H1 (cell line): Measurements from ENCODE around the gene LCN2. TPM values are rescaled to one million over a fixed set of nuclear protein-coding genes. Genes with fewer than 3 reads are reported as not detected.

Source experiments
- CTCF ChIA-PET: fragments of 300-600 bp; sonication (Branson Sonifier 250); formaldehyde crosslinking; loops from one replicate; lab custom pipeline; 2021; ENCODE audit not compliant: partially characterized antibody; lab: Charles Lee
- POLR2A ChIA-PET: fragments of 300-600 bp; sonication (Branson Sonifier 250); formaldehyde crosslinking; loops from one replicate; lab custom pipeline; 2021; ENCODE audit warnings: inconsistent platforms; ENCODE audit not compliant: partially characterized antibody; lab: Charles Lee
- DNase-seq, 2 experiments: peaks; one replicate each; pipeline versions ENCODE4 v3.0.0 to v3.0.0-alpha.2; 2010 to 2022; ENCODE audit warnings: low spot score in 2 of 2, low read depth in 1 of 2, mixed read lengths in 1 of 2
- FAIRE-seq: peaks from 2 replicates; lab custom pipeline; 2011; peaks lifted over from hg19 to GRCh38; lab: Jason Lieb, UNC
- H2AFZ ChIP-seq: 2 replicates; pipeline ENCODE4 v1.8.1; 2012; ENCODE audit warnings: low read length, inconsistent platforms
- H2AK5ac ChIP-seq: 2 replicates; pipeline ENCODE4 v1.6.1; 2013; ENCODE audit warnings: low read depth, low read length
- H2BK120ac ChIP-seq: replicated peaks from 2 replicates; pipeline ENCODE3; 2013; ENCODE audit warnings: low read depth, low read length, inconsistent platforms
- H2BK12ac ChIP-seq: 2 replicates; pipeline ENCODE4 v1.6.1; 2013; ENCODE audit warnings: low read depth, low read length
- H2BK15ac ChIP-seq: 2 replicates; pipeline ENCODE4 v1.6.1; 2013; ENCODE audit warnings: low read length
- H2BK20ac ChIP-seq: 2 replicates; pipeline ENCODE4 v1.6.1; 2013; ENCODE audit warnings: low read length
- H2BK5ac ChIP-seq: 2 replicates; pipeline ENCODE4 v1.6.1; 2013; ENCODE audit warnings: low read depth, low read length
- H3K14ac ChIP-seq: 2 replicates; pipeline ENCODE4 v1.6.1; 2013; ENCODE audit warnings: inconsistent platforms; ENCODE audit not compliant: insufficient read length
- H3K18ac ChIP-seq: 2 replicates; pipeline ENCODE4 v1.6.1; 2013; ENCODE audit warnings: low read length; ENCODE audit errors: extremely low read depth
- H3K23ac ChIP-seq: 2 replicates; pipeline ENCODE4 v1.6.1; 2013; ENCODE audit warnings: inconsistent platforms; ENCODE audit not compliant: insufficient read length
- H3K23me2 ChIP-seq: 2 replicates; pipeline ENCODE4 v1.6.1; 2013; ENCODE audit warnings: low read depth, low read length
- H3K27ac ChIP-seq: 2 replicates; pipeline ENCODE4 v1.6.1; 2011; ENCODE audit warnings: low read depth, low read length, inconsistent platforms
- H3K27me3 ChIP-seq, 4 experiments: replicated peaks in 1 of 4; 1 replicate in 1 of 4; 2 replicates in 3 of 4; pipeline versions ENCODE4 v1.6.1 to v1.8.1; 2011 to 2013; ENCODE audit warnings: low read length in 3 of 4, mild to moderate bottlenecking in 3 of 4, inconsistent platforms in 2 of 4, mixed read lengths in 2 of 4, moderate library complexity in 1 of 4; ENCODE audit not compliant: control insufficient read depth in 3 of 4, insufficient read depth in 3 of 4; ENCODE audit errors: extremely low read depth in 1 of 4
- H3K36me3 ChIP-seq, 4 experiments: 2 replicates each; pipeline versions ENCODE4 v1.6.1 to v1.8.1; 2011 to 2013; ENCODE audit warnings: mild to moderate bottlenecking in 4 of 4, low read length in 3 of 4, moderate library complexity in 2 of 4, control low read depth in 1 of 4, inconsistent platforms in 1 of 4; ENCODE audit not compliant: insufficient read depth in 4 of 4, control insufficient read depth in 2 of 4
- H3K4ac ChIP-seq: replicated peaks from 2 replicates; pipeline ENCODE3; 2013; ENCODE audit warnings: low read length, low read depth, mixed read lengths, inconsistent platforms; ENCODE audit not compliant: insufficient read length
- H3K4me1 ChIP-seq, 4 experiments: replicated peaks in 1 of 4; 1 replicate in 1 of 4; 2 replicates in 3 of 4; pipeline versions ENCODE4 v1.6.1 to v1.8.1; 2011 to 2013; ENCODE audit warnings: low read length in 3 of 4, inconsistent platforms in 2 of 4, mixed read lengths in 1 of 4; ENCODE audit not compliant: insufficient read depth in 4 of 4, control insufficient read depth in 3 of 4
- H3K4me2 ChIP-seq, 2 experiments: 2 replicates each; pipeline versions ENCODE4 v1.6.1 to v1.8.1; 2011 to 2013; ENCODE audit warnings: low read depth in 2 of 2, low read length in 2 of 2, control low read depth in 1 of 2, inconsistent platforms in 1 of 2, mild to moderate bottlenecking in 1 of 2; ENCODE audit not compliant: insufficient read depth in 1 of 2
- H3K4me3 ChIP-seq, 4 experiments: fragments of 200-600, 300-600 bp in 1 of 4; sonication (generic), shearing (Covaris generic), sonication (Bioruptor Twin) in 1 of 4; 2 replicates each; pipeline versions ENCODE4 v1.5.1 to v1.8.1; 2011 to 2016; ENCODE audit warnings: low read length in 4 of 4, low read depth in 3 of 4, control low read depth in 2 of 4, inconsistent platforms in 2 of 4, mild to moderate bottlenecking in 2 of 4, mixed read lengths in 1 of 4, moderate library complexity in 1 of 4; ENCODE audit not compliant: insufficient read depth in 2 of 4; ENCODE audit errors: extremely low read depth in 1 of 4
- H3K56ac ChIP-seq: replicated peaks from 2 replicates; pipeline ENCODE3; 2013; ENCODE audit warnings: low read depth, mild to moderate bottlenecking, mixed read lengths, low read length, inconsistent platforms; ENCODE audit not compliant: insufficient read length
- H3K79me1 ChIP-seq: 2 replicates; pipeline ENCODE4 v1.6.1; 2013; ENCODE audit warnings: low read depth, low read length, control low read depth
- H3K79me2 ChIP-seq, 2 experiments: 2 replicates each; pipeline versions ENCODE4 v1.6.1 to v1.8.1; 2012 to 2013; ENCODE audit warnings: low read length in 2 of 2, mild to moderate bottlenecking in 2 of 2, inconsistent platforms in 1 of 2; ENCODE audit not compliant: insufficient read depth in 2 of 2, control insufficient read depth in 1 of 2
- H3K9ac ChIP-seq, 4 experiments: replicated peaks in 1 of 4; 1 replicate in 1 of 4; 2 replicates in 3 of 4; pipeline versions ENCODE4 v1.6.1 to v1.8.1; 2011 to 2013; ENCODE audit warnings: low read depth in 3 of 4, low read length in 3 of 4, control low read depth in 2 of 4, mild to moderate bottlenecking in 2 of 4, moderate library complexity in 2 of 4, inconsistent platforms in 1 of 4; ENCODE audit errors: extremely low read depth in 1 of 4
- H3K9me3 ChIP-seq, 2 experiments: 2 replicates each; pipeline versions ENCODE4 v1.6.1 to v1.8.1; 2012 to 2013; ENCODE audit warnings: mild to moderate bottlenecking in 2 of 2, moderate library complexity in 2 of 2, control low read depth in 1 of 2, inconsistent platforms in 1 of 2, low read depth in 1 of 2, low read length in 1 of 2, mixed read lengths in 1 of 2; ENCODE audit not compliant: insufficient read depth in 2 of 2
- H4K20me1 ChIP-seq, 2 experiments: replicated peaks in 1 of 2; 2 replicates each; pipeline versions ENCODE3 to v1.8.1; 2011 to 2013; ENCODE audit warnings: inconsistent platforms in 2 of 2, low read length in 2 of 2, mild to moderate bottlenecking in 1 of 2; ENCODE audit not compliant: insufficient read depth in 2 of 2, control insufficient read depth in 1 of 2
- H4K5ac ChIP-seq: 2 replicates; pipeline ENCODE4 v1.6.1; 2013; ENCODE audit warnings: low read length, low read depth, mixed read lengths, inconsistent platforms; ENCODE audit not compliant: insufficient read length
- H4K8ac ChIP-seq: 2 replicates; pipeline ENCODE4 v1.8.0; 2013; ENCODE audit warnings: mild to moderate bottlenecking, moderate library complexity, low read length, inconsistent platforms; ENCODE audit not compliant: insufficient read depth; ENCODE audit errors: extremely low read depth
- H4K91ac ChIP-seq: replicated peaks from 2 replicates; pipeline ENCODE3; 2013; ENCODE audit warnings: low read length, mixed read lengths, inconsistent platforms; ENCODE audit not compliant: insufficient read length
- EP300 ChIP-seq, 2 experiments: IDR thresholded peaks; 1 replicate in 1 of 2; 2 replicates in 1 of 2; pipeline ENCODE4 v1.6.1; 2011 to 2012; ENCODE audit warnings: low read depth in 2 of 2, low read length in 2 of 2, mild to moderate bottlenecking in 2 of 2, borderline replicate concordance in 1 of 2, inconsistent platforms in 1 of 2, moderate library complexity in 1 of 2
- KDM4A ChIP-seq: IDR thresholded peaks from one replicate; pipeline ENCODE4 v1.7.1; 2012; ENCODE audit warnings: low read depth, mild to moderate bottlenecking, moderate library complexity, low read length, inconsistent platforms; ENCODE audit not compliant: severe bottlenecking
- MAFK ChIP-seq: IDR thresholded peaks from 2 replicates; pipeline ENCODE4 v1.6.1; 2012; ENCODE audit warnings: low read depth, mild to moderate bottlenecking, improper control_type of control experiment, low read length
- PHF8 ChIP-seq: fragments of 200-600 bp; sonication (generic); conservative IDR thresholded peaks from 2 replicates; pipeline ENCODE4 v1.7.1; 2012; ENCODE audit warnings: low read depth, mild to moderate bottlenecking, inconsistent platforms, low read length, moderate library complexity
- SP1 ChIP-seq: IDR thresholded peaks from 2 replicates; pipeline ENCODE4 v1.6.1; 2011; ENCODE audit warnings: low read depth, low read length
- SP2 ChIP-seq: IDR thresholded peaks from 2 replicates; pipeline ENCODE4 v1.6.1; 2012; ENCODE audit warnings: mild to moderate bottlenecking, low read length, inconsistent platforms
- SP4 ChIP-seq: IDR thresholded peaks from 2 replicates; pipeline ENCODE4 v1.6.1; 2012; ENCODE audit warnings: low read length, inconsistent platforms
- SRF ChIP-seq: IDR thresholded peaks from 2 replicates; pipeline ENCODE4 v1.6.1; 2011; ENCODE audit warnings: mild to moderate bottlenecking, low read depth, low read length, moderate library complexity
- WGBS, 2 experiments: shearing (Covaris generic) in 1 of 2; methylation state at CpG; one replicate each; pipeline versions ENCODE4 v1.1.6 to v1.1.7; 2013 to 2015; ENCODE audit warnings: low lambda C conversion rate in 2 of 2, mixed read lengths in 2 of 2, inconsistent platforms in 1 of 2, low coverage in 1 of 2, missing lambda C conversion rate in 1 of 2; ENCODE audit not compliant: insufficient replicate concordance in 2 of 2, insufficient coverage in 1 of 2, insufficient read length in 1 of 2; ENCODE audit errors: extremely low coverage in 1 of 2, missing lambda C conversion rate in 1 of 2; 5-methylcytosine and 5-hydroxymethylcytosine counted together
- polyA plus RNA-seq, 7 experiments: library from polyadenylated mRNA; depleted of rRNA in 3 of 7; stranded (reverse) in 5 of 7; unstranded in 2 of 7; fragments of >200 nt in 5 of 7; fragments of 200-250 nt in 2 of 7; gene quantifications; 1 replicate in 5 of 7; 2 replicates in 1 of 7; 4 replicates in 1 of 7; pipeline versions ENCODE4 v1.2.1 to v1.2.3, GENCODE V29; 2011 to 2013; ENCODE audit warnings: missing spikeins in 2 of 7, mixed read lengths in 2 of 7
- total RNA-seq: library from RNA; stranded (reverse); fragmentation: NEBNext Ultra II Directional; extraction: Animal tissue kit (Norgen Biotek cat#: 25700); gene quantifications from 2 replicates; pipeline ENCODE4 v1.2.1, GENCODE V29; 2021
- TF ChIP-seq, protein P1 (sequence below): IDR thresholded peaks from 2 replicates; pipeline ENCODE4 v1.6.1; 2011; ENCODE audit warnings: low read length, improper control_type of control experiment

LCN2 gene
- total and polyA plus RNA-seq, 2 of the 8 experiments (the other 6 are each of a cell fraction or from before 2014, with no cell fraction given): 1.1 to 1.6 TPM

DNA sequence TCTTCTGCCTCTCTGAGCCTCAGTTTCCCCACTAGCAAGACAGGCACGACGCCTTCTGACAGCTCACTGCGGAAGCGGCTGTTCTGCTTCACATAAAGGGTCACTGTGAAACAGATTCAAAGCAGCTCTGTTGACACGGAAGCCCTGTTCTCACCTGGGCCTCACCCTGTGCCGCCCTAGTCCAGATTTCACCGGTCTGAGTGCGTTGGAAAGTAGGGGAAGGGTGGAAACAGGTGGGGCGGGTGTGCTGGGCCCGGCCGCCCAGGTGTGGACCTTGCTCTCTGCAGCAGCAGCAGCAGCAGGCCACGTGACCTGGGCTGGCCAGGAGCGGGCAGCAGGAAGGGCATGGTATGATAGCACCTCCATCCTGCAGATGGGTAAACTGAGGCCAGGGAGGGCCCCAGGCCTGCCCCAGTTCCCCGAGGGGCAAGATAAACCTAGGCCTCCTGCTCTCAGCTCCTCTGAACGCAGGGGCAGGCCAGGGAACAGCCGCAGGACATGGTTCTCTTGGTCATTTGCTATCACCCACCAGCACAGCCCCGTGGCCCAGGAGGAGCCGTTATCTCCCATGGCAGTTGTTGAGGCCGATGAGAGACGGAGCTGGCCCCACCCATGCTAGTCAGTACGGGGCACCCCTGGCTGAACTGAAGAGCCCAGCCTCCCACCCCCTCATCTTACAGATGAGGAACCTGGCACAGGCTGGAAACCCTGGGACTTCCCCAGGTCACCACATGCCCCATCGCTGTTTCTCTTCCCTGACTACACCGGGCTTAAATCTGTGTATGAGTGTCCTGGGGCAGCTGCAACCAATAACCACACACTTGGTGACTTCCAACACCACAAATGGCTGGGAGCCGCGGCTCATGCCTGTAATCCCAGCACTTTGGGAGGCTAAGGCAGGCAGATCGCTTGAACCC, 33.8 kb upstream of the LCN2 start:
- Histone ChIP-seq H4K20me1 (peaks cover 3 to 10% of the 10 kb centered on the region in 2 experiments), H4K5ac (no peak overlapping the region), H2AK5ac (no peak overlapping the region), H2AFZ (no peak overlapping the region), H3K36me3 (peaks cover 0 to 3% (median 0%) of the 10 kb centered on the region in 4 experiments; a peak in 3 of 8 replicates), H2BK12ac (no peak overlapping the region), H3K56ac (no peak overlapping the region), H2BK15ac (no peak overlapping the region), H3K79me1 (no peaks in the 10 kb centered on the region), H2BK120ac (no peak overlapping the region), H3K27ac (no peak overlapping the region), H3K18ac (no peak overlapping the region), H3K4ac (no peak overlapping the region), H3K4me3 (no peak overlapping the region), H3K27me3 (no peaks in the 10 kb centered on the region), H3K23me2 (no peaks in the 10 kb centered on the region), H3K9ac (no peak overlapping the region), H2BK5ac (no peak overlapping the region), H4K8ac (0 out of 2 replicates have a peak overlapping the region, but pooled peaks have one; percentile 5), H3K4me1 (peaks cover 0 to 4% (median under 1%) of the 10 kb centered on the region in 4 experiments; a peak in 3 of 7 replicates), H3K4me2 (no peak overlapping the region), H4K91ac (no peak overlapping the region), H3K14ac (no peak overlapping the region), H3K23ac (no peak overlapping the region), H3K79me2 (no peaks in the 10 kb centered on the region), H3K9me3 (no peaks in the 10 kb centered on the region), H2BK20ac (no peak overlapping the region)
- FAIRE-seq: no peak
- ChIA-PET POLR2A (interaction anchor here (0.6 to 5.9 kb wide), 6 partner anchors 10 to 548 kb away, joined by 3 to 119 read pairs (median 4); partner anchors contain the start of gene PTGES2), CTCF (interaction anchor here (0.5 to 9.1 kb wide), 14 partner anchors 9 to 173 kb away, joined by 3 to 114 read pairs (median 8); partner anchors contain the start of genes NAIF1, PTGES2 and SLC25A25)
- 89% methylated on average over 26 of the region's 26 CpGs; no CpG with 5 or more reads in 1 of the 2 experiments for WGBS, 2 experiments
- no peak for DNase-seq
- TF ChIP-seq MAFK (no peak), SP1 (no peak), SP2 (no peak), KDM4A (no peak), EP300 (IDR thresholded peaks at IDR 0.05; ENCODE audit: borderline replicate concordance in 1 of 2, low read depth in 2 of 2, low read length in 2 of 2) (no peak), SRF (no peak), SP4 (no peak), PHF8 (no peak)
- TF ChIP-seq, protein P1, sequence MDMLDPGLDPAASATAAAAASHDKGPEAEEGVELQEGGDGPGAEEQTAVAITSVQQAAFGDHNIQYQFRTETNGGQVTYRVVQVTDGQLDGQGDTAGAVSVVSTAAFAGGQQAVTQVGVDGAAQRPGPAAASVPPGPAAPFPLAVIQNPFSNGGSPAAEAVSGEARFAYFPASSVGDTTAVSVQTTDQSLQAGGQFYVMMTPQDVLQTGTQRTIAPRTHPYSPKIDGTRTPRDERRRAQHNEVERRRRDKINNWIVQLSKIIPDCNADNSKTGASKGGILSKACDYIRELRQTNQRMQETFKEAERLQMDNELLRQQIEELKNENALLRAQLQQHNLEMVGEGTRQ: no peak
